ENCODE results near the gene SUPT5H. TPM values are rescaled to one million over a fixed set of nuclear protein-coding genes. Genes with fewer than 3 reads are reported as not detected.

SUPT5H gene
- total and polyA plus RNA-seq, 2 of the 4 experiments (the other 2 are of a cell fraction): 75.3 to 116 TPM

- no peak for TF ChIP-seq BHLHE40 (IDR thresholded peaks at IDR 0.05; ENCODE audit: low read depth, low read length)
These were observed 47.0 kb upstream of the SUPT5H start (continued) for GRCh38 chr19:39398297-39398864.

- Histone ChIP-seq H3K9ac (ENCODE audit: low read depth, low read length) (no peak overlapping the region), H4K8ac (ENCODE audit: low read depth in 2 of 2, low read length in 2 of 2) (no peak overlapping the region), H3K9me3 (ENCODE audit: control insufficient read depth, insufficient read depth, low read length) (no peaks in the 10 kb centered on the region), H2AK9ac (replicated peaks; ENCODE audit: low read depth, low read length, poor library complexity) (peak overlapping the region; percentile 9), H3K9me1 (ENCODE audit: insufficient read depth, low read length) (peaks cover 11% of the 10 kb centered on the region), H2BK20ac (ENCODE audit: low read depth, low read length) (peak overlapping the region; percentile 20; the same call in 1 of the 2 replicates), H2AK5ac (ENCODE audit: low read depth, low read length) (peak overlapping the region; percentile 32; the same call in 1 of the 2 replicates), H3K14ac (replicated peaks; ENCODE audit: low read depth, low read length) (no peak overlapping the region), H3K56ac (ENCODE audit: extremely low read depth, insufficient read depth, low read length) (no peak overlapping the region), H3K4me2 (ENCODE audit: low read depth, low read length) (no peak overlapping the region), H2BK5ac (ENCODE audit: low read depth, low read length, poor library complexity, severe bottlenecking) (no peak overlapping the region), H3K4me1 (ENCODE audit: control insufficient read depth, insufficient read depth, low read length) (peaks cover 27% of the 10 kb centered on the region), H3K36me3 (ENCODE audit: control insufficient read depth, insufficient read depth, low read length) (peaks cover 11% of the 10 kb centered on the region), H3K23ac (ENCODE audit: low read depth, low read length) (no peak overlapping the region), H4K91ac (ENCODE audit: insufficient read depth, low read depth, low read length) (no peak overlapping the region), H3K4me3 (ENCODE audit: insufficient read depth, low read depth, low read length) (no peak overlapping the region), H3K4ac (ENCODE audit: low read depth, low read length) (no peak overlapping the region), H3K18ac (ENCODE audit: low read depth, low read length) (no peak overlapping the region), H3K27me3 (ENCODE audit: control insufficient read depth, insufficient read depth, low read length) (no peaks in the 10 kb centered on the region), H2BK120ac (ENCODE audit: low read depth, low read length) (no peak overlapping the region), H2AFZ (replicated peaks; ENCODE audit: low read length, poor library complexity) (no peak overlapping the region), H2BK15ac (ENCODE audit: low read depth, low read length) (0 out of 3 replicates have a peak overlapping the region, but pooled peaks have one; percentile 28), H3K27ac (ENCODE audit: insufficient read depth, low read length) (no peak overlapping the region), H3K79me1 (ENCODE audit: low read depth in 1 of 2, low read length in 2 of 2) (peaks cover 0 to 43% of the 10 kb centered on the region in 2 experiments; a peak in 2 of 4 replicates), H4K5ac (ENCODE audit: low read depth, low read length) (no peak overlapping the region), H4K20me1 (ENCODE audit: insufficient read depth, low read length) (peaks cover 17% of the 10 kb centered on the region)
- BruUV-seq (replicated peaks): no TSS peak
- CTCF ChIA-PET: interaction anchor here (2.0 kb wide), 1 partner anchor 12 kb away, joined by 10 read pairs; the partner anchor contains the start of gene PLEKHG2
- DNase-seq: no peak
- dilution Hi-C loops (cut with HindIII; ENCODE audit: low sequenced_read_pairs, unreplicated experiment): no loop called here
- POLR2A ChIA-PET (ENCODE audit: unreplicated experiment): interaction anchor here (0.6 kb wide), 1 partner anchor 36 kb away, joined by 3 read pairs; the partner anchor contains the start of gene RPS16
- no peak for ATAC-seq (ENCODE audit: low read depth)
- in situ Hi-C loops (cut with MboI; ENCODE audit: low sequenced_read_pairs): no loop called here
- intact Hi-C loops (cut with micrococcal nuclease): no loop called here
- WGBS, 2 experiments (ENCODE audit: extremely low coverage in 2 of 2, insufficient read length in 1 of 2): no CpG with 5 or more reads among the region's 4 CpGs
- TF ChIP-seq SMC3 (IDR thresholded peaks at IDR 0.05; ENCODE audit: low read depth, low read length) (no peak), MXI1 (IDR thresholded peaks at IDR 0.05; ENCODE audit: borderline replicate concordance, low read depth, low read length) (no peak), ELK1 (IDR thresholded peaks at IDR 0.05; ENCODE audit: borderline replicate concordance, low read depth, low read length) (no peak), BHLHE40 (IDR thresholded peaks at IDR 0.05; ENCODE audit: low read depth, low read length) (no peak), RFX5 (IDR thresholded peaks at IDR 0.05; ENCODE audit: low read depth, low read length) (no peak), MAZ (IDR thresholded peaks at IDR 0.05; ENCODE audit: borderline replicate concordance, low read depth, low read length) (no peak), POLR2A (IDR thresholded peaks at IDR 0.05; ENCODE audit: low read depth, low read length) (no peak), MAFK (IDR thresholded peaks at IDR 0.05; ENCODE audit: low read depth, low read length) (no peak), CEBPB (IDR thresholded peaks at IDR 0.05; ENCODE audit: low read depth, low read length) (no peak), RAD21 (IDR thresholded peaks at IDR 0.05; ENCODE audit: low read length) (no peak), FOS (IDR thresholded peaks at IDR 0.05; ENCODE audit: low read depth, low read length) (no peak)
- TF ChIP-seq, protein P1, sequence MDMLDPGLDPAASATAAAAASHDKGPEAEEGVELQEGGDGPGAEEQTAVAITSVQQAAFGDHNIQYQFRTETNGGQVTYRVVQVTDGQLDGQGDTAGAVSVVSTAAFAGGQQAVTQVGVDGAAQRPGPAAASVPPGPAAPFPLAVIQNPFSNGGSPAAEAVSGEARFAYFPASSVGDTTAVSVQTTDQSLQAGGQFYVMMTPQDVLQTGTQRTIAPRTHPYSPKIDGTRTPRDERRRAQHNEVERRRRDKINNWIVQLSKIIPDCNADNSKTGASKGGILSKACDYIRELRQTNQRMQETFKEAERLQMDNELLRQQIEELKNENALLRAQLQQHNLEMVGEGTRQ (IDR thresholded peaks at IDR 0.05; ENCODE audit: low read depth, low read length): no peak
- TF ChIP-seq, protein P2, sequence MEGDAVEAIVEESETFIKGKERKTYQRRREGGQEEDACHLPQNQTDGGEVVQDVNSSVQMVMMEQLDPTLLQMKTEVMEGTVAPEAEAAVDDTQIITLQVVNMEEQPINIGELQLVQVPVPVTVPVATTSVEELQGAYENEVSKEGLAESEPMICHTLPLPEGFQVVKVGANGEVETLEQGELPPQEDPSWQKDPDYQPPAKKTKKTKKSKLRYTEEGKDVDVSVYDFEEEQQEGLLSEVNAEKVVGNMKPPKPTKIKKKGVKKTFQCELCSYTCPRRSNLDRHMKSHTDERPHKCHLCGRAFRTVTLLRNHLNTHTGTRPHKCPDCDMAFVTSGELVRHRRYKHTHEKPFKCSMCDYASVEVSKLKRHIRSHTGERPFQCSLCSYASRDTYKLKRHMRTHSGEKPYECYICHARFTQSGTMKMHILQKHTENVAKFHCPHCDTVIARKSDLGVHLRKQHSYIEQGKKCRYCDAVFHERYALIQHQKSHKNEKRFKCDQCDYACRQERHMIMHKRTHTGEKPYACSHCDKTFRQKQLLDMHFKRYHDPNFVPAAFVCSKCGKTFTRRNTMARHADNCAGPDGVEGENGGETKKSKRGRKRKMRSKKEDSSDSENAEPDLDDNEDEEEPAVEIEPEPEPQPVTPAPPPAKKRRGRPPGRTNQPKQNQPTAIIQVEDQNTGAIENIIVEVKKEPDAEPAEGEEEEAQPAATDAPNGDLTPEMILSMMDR (conservative IDR thresholded peaks at IDR 0.05; ENCODE audit: low read depth, low read length): no peak
These were observed 45.7 kb upstream of the SUPT5H start for GRCh38 chr19:39399668-39400050.
